Type B pancreatic cell (in vitro differentiated cells): ENCODE data around the gene ARNT2. TPM values are rescaled to one million over a fixed set of nuclear protein-coding genes. Genes with fewer than 3 reads are reported as not detected.

Source experiments
- DNase-seq: peaks from one replicate; pipeline ENCODE4 v3.0.0; 2021; ENCODE audit warnings: mixed read lengths; ENCODE audit not compliant: unreplicated experiment; ENCODE audit errors: extremely low spot score
- H3K27ac Mint-ChIP-seq: 2 replicates; pipeline ENCODE4 v1.8.0; 2021; ENCODE audit warnings: mild to moderate bottlenecking, mixed read lengths
- H3K27me3 Mint-ChIP-seq: 2 replicates; pipeline ENCODE4 v1.8.0; 2021; ENCODE audit warnings: mixed read lengths
- H3K36me3 Mint-ChIP-seq: 2 replicates; pipeline ENCODE4 v1.8.0; 2021; ENCODE audit warnings: mixed read lengths
- H3K4me1 Mint-ChIP-seq: one replicate; pipeline ENCODE4 v1.8.0; 2021; ENCODE audit warnings: mixed read lengths; ENCODE audit not compliant: unreplicated experiment
- H3K4me3 Mint-ChIP-seq: 2 replicates; pipeline ENCODE4 v1.8.0; 2021; ENCODE audit warnings: mild to moderate bottlenecking, mixed read lengths
- H3K9me3 Mint-ChIP-seq: 2 replicates; pipeline ENCODE4 v1.8.0; 2021; ENCODE audit warnings: mixed read lengths
- total RNA-seq: library from RNA; stranded (reverse); gene quantifications from 2 replicates; pipeline ENCODE4 v1.2.1, GENCODE V29; 2021; ENCODE audit warnings: low replicate concordance
- TF ChIP-seq, protein P1 (sequence below): fragments of 200-600 bp; sonication (generic); conservative IDR thresholded peaks from 2 replicates; pipeline ENCODE4 v1.5.0; 2021; ENCODE audit warnings: antibody characterized with exemption, mild to moderate bottlenecking

ARNT2 gene
- total RNA-seq, 1 donor from 2014 or later = 22.4 TPM

DNA sequence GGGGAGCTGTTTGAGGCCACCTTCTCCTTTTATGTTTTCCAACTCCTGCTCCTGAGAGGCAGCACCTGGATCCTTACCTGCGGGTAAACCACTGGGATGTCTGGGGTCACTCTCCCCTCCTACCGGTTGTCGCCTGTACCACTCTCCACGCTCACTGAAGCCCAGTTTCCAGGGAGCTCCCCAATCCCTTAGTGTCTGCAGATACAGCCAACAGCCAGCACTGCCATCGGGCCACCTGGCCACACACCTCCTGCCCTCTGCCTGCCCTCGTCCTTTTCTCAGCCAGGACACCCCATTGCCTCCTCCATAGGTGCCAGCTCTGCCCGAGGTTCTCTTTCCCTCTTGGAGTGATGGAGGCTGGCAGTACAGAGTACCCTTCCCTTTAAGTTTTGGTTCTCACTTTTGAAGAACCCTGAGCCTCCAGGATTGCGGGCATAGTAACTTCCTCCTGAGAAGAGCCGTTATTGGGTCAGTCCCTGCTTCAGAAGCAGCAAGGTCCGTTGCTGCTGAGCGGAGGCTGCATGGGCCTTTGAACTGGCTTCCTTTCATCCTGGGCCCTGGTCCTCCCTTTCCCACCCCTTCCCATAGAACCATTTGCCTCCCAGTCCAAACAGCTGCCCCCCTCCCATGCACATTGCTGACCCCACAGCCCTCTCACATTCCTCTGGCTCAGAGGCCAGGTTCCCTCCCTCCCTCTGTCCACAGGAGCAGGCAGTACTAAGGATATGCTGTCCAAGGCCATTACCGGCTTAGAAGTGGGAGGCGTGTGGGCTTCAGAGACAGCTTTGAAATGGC is 30.9 kb downstream of the ARNT2 start:
- TF ChIP-seq, protein P1, sequence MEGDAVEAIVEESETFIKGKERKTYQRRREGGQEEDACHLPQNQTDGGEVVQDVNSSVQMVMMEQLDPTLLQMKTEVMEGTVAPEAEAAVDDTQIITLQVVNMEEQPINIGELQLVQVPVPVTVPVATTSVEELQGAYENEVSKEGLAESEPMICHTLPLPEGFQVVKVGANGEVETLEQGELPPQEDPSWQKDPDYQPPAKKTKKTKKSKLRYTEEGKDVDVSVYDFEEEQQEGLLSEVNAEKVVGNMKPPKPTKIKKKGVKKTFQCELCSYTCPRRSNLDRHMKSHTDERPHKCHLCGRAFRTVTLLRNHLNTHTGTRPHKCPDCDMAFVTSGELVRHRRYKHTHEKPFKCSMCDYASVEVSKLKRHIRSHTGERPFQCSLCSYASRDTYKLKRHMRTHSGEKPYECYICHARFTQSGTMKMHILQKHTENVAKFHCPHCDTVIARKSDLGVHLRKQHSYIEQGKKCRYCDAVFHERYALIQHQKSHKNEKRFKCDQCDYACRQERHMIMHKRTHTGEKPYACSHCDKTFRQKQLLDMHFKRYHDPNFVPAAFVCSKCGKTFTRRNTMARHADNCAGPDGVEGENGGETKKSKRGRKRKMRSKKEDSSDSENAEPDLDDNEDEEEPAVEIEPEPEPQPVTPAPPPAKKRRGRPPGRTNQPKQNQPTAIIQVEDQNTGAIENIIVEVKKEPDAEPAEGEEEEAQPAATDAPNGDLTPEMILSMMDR = no peak
- H3K4me1 Mint-ChIP-seq = peaks cover 16% of the 10 kb centered on the region
- H3K27me3 Mint-ChIP-seq = no peaks in the 10 kb centered on the region
- H3K27ac Mint-ChIP-seq = no peak overlapping the region
- no peaks in the 10 kb centered on the region for H3K9me3 Mint-ChIP-seq
- DNase-seq = no peak
- no peak overlapping the region for H3K4me3 Mint-ChIP-seq
- H3K36me3 Mint-ChIP-seq = peaks cover 4% of the 10 kb centered on the region

- no peak for DNase-seq
- Mint-ChIP-seq H3K36me3 (peaks cover 4% of the 10 kb centered on the region), H3K9me3 (no peaks in the 10 kb centered on the region), H3K4me3 (no peak overlapping the region), H3K27me3 (no peaks in the 10 kb centered on the region), H3K27ac (no peak overlapping the region), H3K4me1 (peaks cover 24% of the 10 kb centered on the region)
- TF ChIP-seq, protein P1 = no peak
Observed at GRCh38 chr15:80436511-80437307, 32.5 kb downstream of the ARNT2 start.

DNA sequence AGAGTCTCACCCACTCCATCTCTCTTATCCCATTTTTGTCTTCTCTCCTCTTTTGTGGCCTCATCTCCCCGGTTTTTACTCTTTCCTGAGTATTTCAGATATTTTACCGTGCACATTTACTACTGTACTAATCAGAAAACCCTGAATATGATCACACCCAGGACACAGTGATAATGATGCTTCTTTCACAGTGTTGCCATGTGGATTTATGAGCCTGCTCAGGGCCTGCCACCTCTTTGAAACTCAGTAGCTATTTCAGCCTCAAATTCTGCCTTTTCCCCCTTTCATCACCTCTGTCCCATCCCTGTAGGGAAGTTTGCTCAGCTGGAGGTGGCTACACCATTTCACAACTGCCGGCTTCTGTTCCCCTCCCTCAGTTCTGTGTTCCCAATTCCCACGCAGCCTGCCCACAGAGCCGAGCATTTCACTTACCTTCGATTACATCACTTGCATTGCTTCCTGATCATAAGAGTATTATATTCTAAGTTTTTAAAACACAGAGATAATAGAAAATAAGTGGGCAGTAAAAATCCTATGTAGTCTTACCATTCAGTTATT is 33.2 kb downstream of the ARNT2 start:
- DNase-seq = no peak
- Mint-ChIP-seq H3K36me3 (peaks cover 4% of the 10 kb centered on the region), H3K27ac (no peak overlapping the region), H3K27me3 (no peaks in the 10 kb centered on the region), H3K4me1 (peaks cover 29% of the 10 kb centered on the region), H3K9me3 (no peaks in the 10 kb centered on the region), H3K4me3 (no peak overlapping the region)
- TF ChIP-seq, protein P1 = no peak

DNA sequence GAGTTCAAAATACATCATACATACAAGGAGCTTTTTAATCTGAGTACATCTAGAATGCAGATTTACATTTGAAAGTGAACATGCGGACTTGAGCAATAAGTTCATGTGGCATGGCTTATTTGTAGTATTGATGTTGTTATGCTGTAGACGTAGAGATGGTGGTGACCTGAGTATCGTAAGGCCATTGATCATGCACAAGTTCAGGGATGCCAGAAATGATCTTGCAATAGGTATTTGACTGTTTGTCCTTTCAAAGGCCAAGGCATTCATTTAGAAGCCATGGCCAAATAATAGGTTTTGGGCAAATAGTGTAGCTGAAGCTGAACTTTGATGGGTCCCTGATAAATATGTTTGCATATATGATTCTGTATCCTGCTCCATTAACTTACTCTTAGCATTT is 35.0 kb downstream of the ARNT2 start:
- peaks cover 4% of the 10 kb centered on the region for H3K36me3 Mint-ChIP-seq
- TF ChIP-seq, protein P1 = no peak
- H3K4me1 Mint-ChIP-seq = peaks cover 25% of the 10 kb centered on the region
- no peaks in the 10 kb centered on the region for H3K27me3 Mint-ChIP-seq
- H3K4me3 Mint-ChIP-seq = no peak overlapping the region
- H3K27ac Mint-ChIP-seq = no peak overlapping the region
- H3K9me3 Mint-ChIP-seq = no peaks in the 10 kb centered on the region
- no peak for DNase-seq

GRCh38 chr15:80440024-80440423 is 35.8 kb downstream of the ARNT2 start:
- Mint-ChIP-seq H3K27me3 (no peaks in the 10 kb centered on the region), H3K36me3 (peaks cover 4% of the 10 kb centered on the region), H3K27ac (no peak overlapping the region), H3K4me3 (no peak overlapping the region), H3K9me3 (no peaks in the 10 kb centered on the region), H3K4me1 (peaks cover 25% of the 10 kb centered on the region)
- TF ChIP-seq, protein P1 = no peak
- DNase-seq = no peak
